IMR-90 (cell line): ENCODE data around the gene ACAT2. TPM values are rescaled to one million over a fixed set of nuclear protein-coding genes. Genes with fewer than 3 reads are reported as not detected.

ENCODE experiments used
- ATAC-seq: fragments of 200-7000 bp; cut with Tn5 transposase; 2 replicates; pipeline ENCODE4 v1.9.1; 2020; ENCODE audit warnings: low read depth, mild to moderate bottlenecking, moderate library complexity
- Bru-seq: library from RNA; stranded (reverse); fragments of 400-500 nt; gene quantifications from one replicate; lab custom pipeline; 2021; lab: Mats Ljungman, UMichigan
- BruChase-seq, 2 experiments: library from RNA; stranded (reverse); fragments of 400-500 nt; gene quantifications; one replicate each; lab custom pipeline; 2021; lab: Mats Ljungman, UMichigan
- BruUV-seq: library from RNA; stranded (reverse); fragments of 400-500 nt; replicated peaks from 2 replicates; lab custom pipeline; 2021; lab: Mats Ljungman, UMichigan
- CTCF ChIA-PET: fragments of 300-600 bp; formaldehyde crosslinking; extraction: SDS; loops from one replicate; lab custom pipeline; 2021; ENCODE audit warnings: antibody characterized with exemption; lab: Yijun Ruan, JAX
- POLR2A ChIA-PET: fragments of 300-600 bp; sonication (Branson Sonifier 250); formaldehyde crosslinking; loops from one replicate; lab custom pipeline; 2022; ENCODE audit warnings: antibody characterized with exemption; ENCODE audit not compliant: unreplicated experiment; lab: Charles Lee
- DNase-seq: peaks from one replicate; pipeline ENCODE4 v3.0.0; 2013
- H2AFZ ChIP-seq: replicated peaks from 2 replicates; pipeline ENCODE3; 2013; ENCODE audit warnings: low read length, mild to moderate bottlenecking; ENCODE audit not compliant: poor library complexity
- H2AK5ac ChIP-seq: 2 replicates; pipeline ENCODE4 v1.6.1; 2013; ENCODE audit warnings: low read depth, low read length, inconsistent platforms
- H2AK9ac ChIP-seq: replicated peaks from 2 replicates; pipeline ENCODE3; 2013; ENCODE audit warnings: mild to moderate bottlenecking, low read depth, low read length, moderate library complexity; ENCODE audit not compliant: poor library complexity
- H2BK120ac ChIP-seq: 2 replicates; pipeline ENCODE4 v1.6.1; 2013; ENCODE audit warnings: low read depth, low read length, inconsistent platforms
- H2BK15ac ChIP-seq: 3 replicates; pipeline ENCODE4 v1.6.1; 2013; ENCODE audit warnings: low read depth, low read length, inconsistent platforms
- H2BK20ac ChIP-seq: 2 replicates; pipeline ENCODE4 v1.6.1; 2013; ENCODE audit warnings: low read depth, mild to moderate bottlenecking, inconsistent platforms, low read length, moderate library complexity
- H2BK5ac ChIP-seq: 2 replicates; pipeline ENCODE4 v1.6.1; 2013; ENCODE audit warnings: mild to moderate bottlenecking, low read depth, low read length, inconsistent platforms; ENCODE audit not compliant: poor library complexity, severe bottlenecking
- H3K14ac ChIP-seq: replicated peaks from 2 replicates; pipeline ENCODE4 v1.6.1; 2013; ENCODE audit warnings: low read depth, low read length, inconsistent platforms
- H3K18ac ChIP-seq: 2 replicates; pipeline ENCODE4 v1.6.1; 2013; ENCODE audit warnings: low read depth, low read length, control low read depth
- H3K23ac ChIP-seq: 2 replicates; pipeline ENCODE4 v1.6.1; 2013; ENCODE audit warnings: low read depth, low read length, inconsistent platforms
- H3K27ac ChIP-seq: 2 replicates; pipeline ENCODE4 v1.5.1; 2013; ENCODE audit warnings: mild to moderate bottlenecking, control low read depth, low read length; ENCODE audit not compliant: insufficient read depth
- H3K27me3 ChIP-seq: 2 replicates; pipeline ENCODE4 v1.6.1; 2013; ENCODE audit warnings: low read length; ENCODE audit not compliant: control insufficient read depth, insufficient read depth
- H3K36me3 ChIP-seq: 2 replicates; pipeline ENCODE4 v1.6.1; 2013; ENCODE audit warnings: low read length, mixed read lengths; ENCODE audit not compliant: control insufficient read depth, insufficient read depth
- H3K4ac ChIP-seq: 2 replicates; pipeline ENCODE4 v1.6.1; 2013; ENCODE audit warnings: low read depth, low read length, inconsistent platforms
- H3K4me1 ChIP-seq: 2 replicates; pipeline ENCODE4 v1.6.1; 2013; ENCODE audit warnings: low read length, mixed read lengths; ENCODE audit not compliant: control insufficient read depth, insufficient read depth
- H3K4me2 ChIP-seq: 2 replicates; pipeline ENCODE4 v1.6.1; 2013; ENCODE audit warnings: low read depth, mild to moderate bottlenecking, control low read depth, low read length, moderate library complexity
- H3K4me3 ChIP-seq: 2 replicates; pipeline ENCODE4 v1.5.1; 2013; ENCODE audit warnings: low read depth, mild to moderate bottlenecking, control low read depth, low read length, moderate library complexity; ENCODE audit not compliant: insufficient read depth
- H3K56ac ChIP-seq: 2 replicates; pipeline ENCODE4 v1.6.1; 2013; ENCODE audit warnings: low read length, inconsistent platforms; ENCODE audit not compliant: insufficient read depth; ENCODE audit errors: extremely low read depth
- H3K79me1 ChIP-seq, 2 experiments: 2 replicates each; pipeline ENCODE4 v1.6.1; 2013; ENCODE audit warnings: low read length in 2 of 2, inconsistent platforms in 1 of 2, low read depth in 1 of 2
- H3K9ac ChIP-seq: 2 replicates; pipeline ENCODE4 v1.6.1; 2013; ENCODE audit warnings: low read depth, low read length, control low read depth
- H3K9me1 ChIP-seq: 2 replicates; pipeline ENCODE4 v1.6.1; 2013; ENCODE audit warnings: low read length, inconsistent platforms; ENCODE audit not compliant: insufficient read depth
- H3K9me3 ChIP-seq: 2 replicates; pipeline ENCODE4 v1.6.1; 2013; ENCODE audit warnings: low read length; ENCODE audit not compliant: control insufficient read depth, insufficient read depth
- H4K20me1 ChIP-seq: 2 replicates; pipeline ENCODE4 v1.6.1; 2013; ENCODE audit warnings: low read length, inconsistent platforms; ENCODE audit not compliant: insufficient read depth
- H4K5ac ChIP-seq: 2 replicates; pipeline ENCODE4 v1.6.1; 2013; ENCODE audit warnings: mild to moderate bottlenecking, low read depth, low read length, control low read depth
- H4K8ac ChIP-seq, 2 experiments: 2 replicates each; pipeline ENCODE4 v1.6.1; 2013; ENCODE audit warnings: low read depth in 2 of 2, low read length in 2 of 2, control low read depth in 1 of 2, inconsistent platforms in 1 of 2
- H4K91ac ChIP-seq: 2 replicates; pipeline ENCODE4 v1.6.1; 2013; ENCODE audit warnings: low read depth, low read length, inconsistent platforms; ENCODE audit not compliant: insufficient read depth
- CEBPB ChIP-seq: IDR thresholded peaks from 2 replicates; pipeline ENCODE4 v1.6.1; 2012; ENCODE audit warnings: low read depth, low read length, improper control_type of control experiment
- CHD1 ChIP-seq: IDR thresholded peaks from 2 replicates; pipeline ENCODE4 v1.6.1; 2012; ENCODE audit warnings: low read depth, low read length, improper control_type of control experiment
- ELK1 ChIP-seq: fragments of 150-350 bp; IDR thresholded peaks from 2 replicates; pipeline ENCODE4 v1.6.1; 2016; ENCODE audit warnings: low read depth, mild to moderate bottlenecking, low read length, moderate library complexity, borderline replicate concordance
- FOS ChIP-seq: fragments of 150-350 bp; IDR thresholded peaks from 2 replicates; pipeline ENCODE4 v1.6.1; 2016; ENCODE audit warnings: low read depth, low read length
- MAFK ChIP-seq: IDR thresholded peaks from 2 replicates; pipeline ENCODE4 v1.6.1; 2012; ENCODE audit warnings: low read depth, low read length, improper control_type of control experiment
- MAZ ChIP-seq: IDR thresholded peaks from 2 replicates; pipeline ENCODE4 v1.6.1; 2012; ENCODE audit warnings: low read depth, mild to moderate bottlenecking, low read length, improper control_type of control experiment, moderate library complexity, borderline replicate concordance
- MXI1 ChIP-seq: IDR thresholded peaks from 2 replicates; pipeline ENCODE4 v1.6.1; 2012; ENCODE audit warnings: low read depth, mild to moderate bottlenecking, low read length, moderate library complexity, borderline replicate concordance
- NFE2L2 ChIP-seq: fragments of 150-350 bp; IDR thresholded peaks from 2 replicates; pipeline ENCODE4 v1.6.1; 2016; ENCODE audit warnings: low read depth, mild to moderate bottlenecking, low read length
- POLR2A ChIP-seq: IDR thresholded peaks from 2 replicates; pipeline ENCODE4 v1.6.1; 2012; ENCODE audit warnings: mild to moderate bottlenecking, low read depth, low read length
- RCOR1 ChIP-seq: IDR thresholded peaks from 2 replicates; pipeline ENCODE4 v1.6.1; 2012; ENCODE audit warnings: mild to moderate bottlenecking, low read length, improper control_type of control experiment; ENCODE audit not compliant: insufficient replicate concordance
- RFX5 ChIP-seq: IDR thresholded peaks from 2 replicates; pipeline ENCODE4 v1.8.0; 2012; ENCODE audit warnings: low read depth, mild to moderate bottlenecking, low read length, moderate library complexity
- SMC3 ChIP-seq: fragments of 150-350 bp; IDR thresholded peaks from 2 replicates; pipeline ENCODE4 v1.6.1; 2016; ENCODE audit warnings: low read depth, mild to moderate bottlenecking, antibody characterized with exemption, low read length, moderate library complexity
- USF2 ChIP-seq: fragments of 150-350 bp; IDR thresholded peaks from 2 replicates; pipeline ENCODE4 v1.6.1; 2017; ENCODE audit warnings: mild to moderate bottlenecking, antibody characterized with exemption, low read length, low read depth
- WGBS, 2 experiments: methylation state at CpG; one replicate each; pipeline versions ENCODE4 v1.1.5 to v1.1.7; 2013; ENCODE audit warnings: missing lambda C conversion rate in 2 of 2; ENCODE audit not compliant: insufficient read length in 1 of 2; ENCODE audit errors: extremely low coverage in 2 of 2; 5-methylcytosine and 5-hydroxymethylcytosine counted together
- dilution Hi-C: fragments of 300-500 bp; cut with HindIII; formaldehyde crosslinking; loops from one replicate; pipeline ENCODE4 v1.14.3; 2018; ENCODE audit warnings: low sequenced_read_pairs; ENCODE audit not compliant: unreplicated experiment
- in situ Hi-C: fragments of 300-500 bp; cut with MboI; formaldehyde crosslinking; loops from 3 replicates; pipeline ENCODE4 v1.14.3; 2019; ENCODE audit warnings: low sequenced_read_pairs, inconsistent platforms, mixed read lengths
- intact Hi-C: fragments of 100-400 bp; cut with micrococcal nuclease; formaldehyde crosslinking; loops from 2 replicates; pipeline ENCODE4 v1.10.0; 2022
- long read RNA-seq: library from polyadenylated mRNA; unstranded; transcript quantifications from one replicate; pipeline ENCODE4 v2.0.0, GENCODE V29; 2021; ENCODE audit not compliant: unreplicated experiment
- polyA plus RNA-seq, 3 experiments: library from polyadenylated mRNA; depleted of rRNA; stranded (reverse); fragments of >200 nt; gene quantifications; 2 replicates each; pipeline ENCODE4 v1.2.3, GENCODE V29; 2012; ENCODE audit warnings: low replicate concordance in 1 of 3
- total RNA-seq: library from RNA; depleted of rRNA; stranded (reverse); fragments of >200 nt; gene quantifications from 2 replicates; pipeline ENCODE4 v1.2.3, GENCODE V29; 2012; rRNA removed

The ACAT2 gene
- total RNA-seq (45.2 and 50.3 TPM in 2 replicates), polyA plus RNA-seq (2012; rRNA removed) (29.2 and 30.5 TPM in 2 replicates), Bru-seq, nascent RNA (percentile 64 among the genes with signal in this experiment), BruChase-seq, experiment 1, labeled RNA remaining after a 6-hour chase (percentile 61 among the genes with signal in this experiment), BruChase-seq, experiment 2, labeled RNA remaining after a 2-hour chase (percentile 55 among the genes with signal in this experiment)
- 8.8 and 15.7 TPM in 2 replicates for polyA plus RNA-seq (2012; cell fraction: cytosol; rRNA removed)
- polyA plus RNA-seq (2012; cell fraction: nucleus; rRNA removed; ENCODE audit: low replicate concordance), result 4.2 and 15.3 TPM in 2 replicates
- long read RNA-seq, transcript ACAT2-201 (9 exons, 3,180 nt), result major isoform, 33 of 46 reads
- long read RNA-seq, partial matches to known transcripts, result 0 of 46 reads
- long read RNA-seq, other reads (novel, unspliced or antisense), result 13 of 46 reads

GRCh38 chr6:159761873-159762680 is at the start of gene ACAT2:
Gene ACAT2 (plus strand): TSS chr6:159762045. CDS start chr6:159762088, 43 bp downstream.
- Histone ChIP-seq H3K23ac (peak within 1 kb of the TSS; percentile 83), H4K20me1 (peaks cover 6% of the 10 kb centered on the region; the same call in 1 of the 2 replicates), H3K18ac (peak within 1 kb of the TSS; percentile 63), H2AK9ac (peak within 1 kb of the TSS; percentile 93), H3K9ac (peak within 1 kb of the TSS; percentile 87), H3K4me2 (peak within 1 kb of the TSS; percentile 87), H2BK20ac (peak within 1 kb of the TSS; percentile 38), H3K27me3 (no peaks in the 10 kb centered on the region), H2BK120ac (peak within 1 kb of the TSS; percentile 75; the same call in 1 of the 2 replicates), H3K4me3 (peak within 1 kb of the TSS; percentile 79), H3K14ac (peak within 1 kb of the TSS; percentile 80), H4K5ac (peak within 1 kb of the TSS; percentile 89), H3K79me1 (peaks cover 10 to 24% of the 10 kb centered on the region in 2 experiments), H2AFZ (peak within 1 kb of the TSS; percentile 94), H3K4ac (peak within 1 kb of the TSS; percentile 94), H4K8ac (peak within 1 kb of the TSS; percentile 94 to 96), H3K9me1 (peaks cover 13% of the 10 kb centered on the region), H3K4me1 (peaks cover 20% of the 10 kb centered on the region), H3K27ac (peak within 1 kb of the TSS; percentile 94), H4K91ac (peak within 1 kb of the TSS; percentile 76), H2AK5ac (peak within 1 kb of the TSS; percentile 82), H2BK5ac (peak within 1 kb of the TSS; percentile 59), H3K9me3 (no peaks in the 10 kb centered on the region), H2BK15ac (peak within 1 kb of the TSS; percentile 15; the same call in 1 of the 3 replicates), H3K36me3 (peaks cover 16% of the 10 kb centered on the region), H3K56ac (peak within 1 kb of the TSS; percentile 93)
- intact Hi-C loops (loop anchor here (1.0 to 2.0 kb wide), 2 partner anchors 26 to 69 kb away; partner anchors contain the start of gene SOD2), in situ Hi-C loops (loop anchor here (10.0 kb wide), 1 partner anchor 67 kb away; the partner anchor contains the start of gene SOD2), dilution Hi-C loops (no loop called here)
- CTCF ChIA-PET, result no interaction called here
- DNase-seq (peak; percentile 92), ATAC-seq (peak; percentile 96)
- WGBS, 2 experiments, result 0% methylated on average over 5 of the region's 76 CpGs; no CpG with 5 or more reads in 1 of the 2 experiments
- BruUV-seq, result no TSS peak
- POLR2A ChIA-PET, result interaction anchor here (1.0 kb wide), 1 partner anchor 80 kb away, joined by 3 read pairs; no protein-coding TSS in a partner anchor
- TF ChIP-seq ELK1 (no peak), MAZ (peak; percentile 50; the same call in 1 of the 2 replicates), CHD1 (no peak), POLR2A (peak; percentile 39; the same call in 1 of the 2 replicates), FOS (peak; percentile 79), RCOR1 (no peak), MXI1 (no peak; the same call in 1 of the 2 replicates), MAFK (no peak), SMC3 (no peak), NFE2L2 (no peak), USF2 (no peak), CEBPB (no peak), RFX5 (peak; percentile 46; the same call in 1 of the 2 replicates)
